HCT116 (cell line): Measurements from ENCODE around the gene PHYHIPL. TPM values are rescaled to one million over a fixed set of nuclear protein-coding genes. Genes with fewer than 3 reads are reported as not detected.

ENCODE experiments used
- ATAC-seq: fragments of 200-7000 bp; cut with Tn5 transposase; 2 replicates; pipeline ENCODE4 v1.9.1; 2020; ENCODE audit warnings: mild to moderate bottlenecking, moderate library complexity
- Bru-seq: library from RNA; stranded (reverse); fragments of 400-500 nt; gene quantifications from one replicate; lab custom pipeline; 2021; lab: Mats Ljungman, UMichigan
- BruChase-seq, 2 experiments: library from RNA; stranded (reverse); fragments of 400-500 nt; gene quantifications; one replicate each; lab custom pipeline; 2021; lab: Mats Ljungman, UMichigan
- BruUV-seq: library from RNA; stranded (reverse); fragments of 400-500 nt; replicated peaks from 2 replicates; lab custom pipeline; 2021; lab: Mats Ljungman, UMichigan
- CTCF ChIA-PET: fragments of 300-600 bp; sonication (Branson Sonifier 250); formaldehyde crosslinking; loops from one replicate; lab custom pipeline; 2021; ENCODE audit warnings: antibody characterized with exemption; lab: Charles Lee
- POLR2A ChIA-PET: fragments of 300-600, 350-600 bp; sonication (Branson Sonifier 250); formaldehyde crosslinking; loops from one replicate; lab custom pipeline; 2021; ENCODE audit warnings: antibody characterized with exemption; lab: Charles Lee
- RAD21 ChIA-PET, 2 experiments: fragments of 300-600 bp; sonication (Branson Sonifier 250); formaldehyde crosslinking; loops; one replicate each; lab custom pipeline; 2023; ENCODE audit warnings: low total read pairs in 2 of 2; ENCODE audit not compliant: uncharacterized antibody in 2 of 2, unreplicated experiment in 2 of 2, low non-redundant PET in 1 of 2; lab: Charles Lee
- DNase-seq: peaks from one replicate; pipeline ENCODE4 v3.0.0-alpha.2; 2010; ENCODE audit warnings: low read depth, low spot score
- H2AFZ ChIP-seq: fragments of 200-600 bp; shearing (Covaris generic), sonication (generic); 2 replicates; pipeline ENCODE4 v1.6.1; 2017; ENCODE audit warnings: low read depth, mixed run types, mixed read lengths, antibody characterized with exemption, low read length; ENCODE audit not compliant: poor library complexity, severe bottlenecking
- H3K27ac ChIP-seq: 2 replicates; pipeline ENCODE4 v1.5.1; 2012; ENCODE audit warnings: low read depth, low read length
- H3K27me3 ChIP-seq: fragments of 200-600 bp; sonication (generic); 2 replicates; pipeline ENCODE4 v1.6.1; 2016; ENCODE audit warnings: mixed run types, low read length, mixed read lengths; ENCODE audit not compliant: insufficient read depth
- H3K36me3 ChIP-seq, 2 experiments: fragments of 200-500 bp in 1 of 2; fragments of 200-600 bp in 1 of 2; sonication (Bioruptor generic) in 1 of 2; sonication (generic) in 1 of 2; 2 replicates each; pipeline versions ENCODE4 v1.5.1 to v1.6.1; 2014 to 2016; ENCODE audit warnings: low read length in 2 of 2, inconsistent platforms in 1 of 2, mixed read lengths in 1 of 2, mixed run types in 1 of 2; ENCODE audit not compliant: insufficient read depth in 2 of 2, control insufficient read depth in 1 of 2
- H3K4me1 ChIP-seq, 2 experiments: fragments of 200-600 bp in 1 of 2; sonication (generic) in 1 of 2; 2 replicates each; pipeline versions ENCODE4 v1.5.1 to v1.6.1; 2012 to 2017; ENCODE audit warnings: low read length in 2 of 2, inconsistent platforms in 1 of 2, mild to moderate bottlenecking in 1 of 2, mixed read lengths in 1 of 2, mixed run types in 1 of 2, moderate library complexity in 1 of 2; ENCODE audit not compliant: insufficient read depth in 2 of 2, control insufficient read depth in 1 of 2
- H3K4me2 ChIP-seq: fragments of 200-600 bp; sonication (generic); 2 replicates; pipeline ENCODE4 v1.6.1; 2017; ENCODE audit warnings: mixed run types, low read length, mixed read lengths
- H3K4me3 ChIP-seq, 2 experiments: fragments of 200-600 bp in 1 of 2; sonication (generic) in 1 of 2; replicated peaks in 1 of 2; 2 replicates each; pipeline ENCODE4 v1.5.1; 2011 to 2016; ENCODE audit warnings: low read length in 2 of 2, control low read depth in 1 of 2, low read depth in 1 of 2, mild to moderate bottlenecking in 1 of 2, mixed read lengths in 1 of 2, mixed run types in 1 of 2
- H3K79me2 ChIP-seq: fragments of 200-600 bp; sonication (generic); 2 replicates; pipeline ENCODE4 v1.6.1; 2017; ENCODE audit warnings: mild to moderate bottlenecking, mixed run types, low read length, moderate library complexity, mixed read lengths; ENCODE audit not compliant: insufficient read depth
- H3K9ac ChIP-seq: fragments of 200-600 bp; sonication (generic); 2 replicates; pipeline ENCODE4 v1.6.1; 2016; ENCODE audit warnings: low read length, mixed read lengths
- H3K9me2 ChIP-seq: fragments of 200-600 bp; sonication (generic), shearing (Covaris generic); 2 replicates; pipeline ENCODE4 v1.6.1; 2017; ENCODE audit warnings: mixed run types, mild to moderate bottlenecking, moderate library complexity; ENCODE audit not compliant: insufficient read depth
- H3K9me3 ChIP-seq, 2 experiments: fragments of 200-500 bp in 1 of 2; fragments of 200-600 bp in 1 of 2; sonication (Bioruptor generic) in 1 of 2; sonication (generic) in 1 of 2; 2 replicates each; pipeline ENCODE4 v1.6.1; 2014 to 2017; ENCODE audit warnings: low read length in 2 of 2, mixed read lengths in 2 of 2, inconsistent platforms in 1 of 2, low read depth in 1 of 2, mild to moderate bottlenecking in 1 of 2, mixed run types in 1 of 2, moderate library complexity in 1 of 2; ENCODE audit not compliant: control insufficient read depth in 1 of 2, insufficient read depth in 1 of 2
- H4K20me1 ChIP-seq: fragments of 200-600 bp; sonication (generic), shearing (Covaris generic); 2 replicates; pipeline ENCODE4 v1.6.1; 2017; ENCODE audit warnings: mixed run types, mild to moderate bottlenecking, moderate library complexity; ENCODE audit not compliant: insufficient read depth
- CBX3 ChIP-seq: IDR thresholded peaks from 2 replicates; pipeline ENCODE4 v1.6.1; 2012; ENCODE audit warnings: low read depth
- CEBPB ChIP-seq: IDR thresholded peaks from 2 replicates; pipeline ENCODE4 v1.6.1; 2012; ENCODE audit warnings: low read depth
- EGR1 ChIP-seq: IDR thresholded peaks from 2 replicates; pipeline ENCODE4 v1.6.1; 2012; ENCODE audit warnings: low read depth
- EZH2 ChIP-seq: fragments of 200-600 bp; sonication (generic); IDR thresholded peaks from 2 replicates; pipeline ENCODE4 v1.6.1; 2017; ENCODE audit warnings: antibody characterized with exemption, mixed run types
- EZH2phosphoT487 ChIP-seq: fragments of 200-600 bp; IDR thresholded peaks from 2 replicates; pipeline ENCODE4 v1.6.1; 2018; ENCODE audit warnings: antibody characterized with exemption, borderline replicate concordance
- FOSL1 ChIP-seq: IDR thresholded peaks from 2 replicates; pipeline ENCODE4 v1.6.1; 2012; ENCODE audit warnings: low read depth
- MAX ChIP-seq: IDR thresholded peaks from 2 replicates; pipeline ENCODE4 v1.6.1; 2012
- POLR2AphosphoS5 ChIP-seq: IDR thresholded peaks from 2 replicates; pipeline ENCODE4 v1.6.1; 2011; ENCODE audit warnings: mild to moderate bottlenecking, low read depth, low read length, moderate library complexity
- RAD21 ChIP-seq: IDR thresholded peaks from 2 replicates; pipeline ENCODE4 v1.6.1; 2012; ENCODE audit warnings: low read depth, mild to moderate bottlenecking
- SIN3A ChIP-seq: IDR thresholded peaks from 2 replicates; pipeline ENCODE4 v1.6.1; 2012; ENCODE audit warnings: low read depth
- SP1 ChIP-seq: IDR thresholded peaks from 2 replicates; pipeline ENCODE4 v1.6.1; 2012; ENCODE audit warnings: low read depth
- SRF ChIP-seq: IDR thresholded peaks from 2 replicates; pipeline ENCODE4 v1.6.1; 2012; ENCODE audit warnings: low read depth
- TCF7L2 ChIP-seq: IDR thresholded peaks from 2 replicates; pipeline ENCODE4 v1.7.0; 2011; ENCODE audit warnings: borderline replicate concordance, inconsistent platforms; ENCODE audit not compliant: insufficient read depth, insufficient read length; ENCODE audit errors: extremely low read depth
- YY1 ChIP-seq: IDR thresholded peaks from 2 replicates; pipeline ENCODE4 v1.6.1; 2011; ENCODE audit warnings: low read length, low read depth, moderate library complexity, mild to moderate bottlenecking; ENCODE audit not compliant: insufficient replicate concordance; ENCODE audit errors: extremely low read depth
- ZBTB33 ChIP-seq: IDR thresholded peaks from 2 replicates; pipeline ENCODE4 v1.6.1; 2011; ENCODE audit warnings: mild to moderate bottlenecking, low read length, moderate library complexity; ENCODE audit not compliant: insufficient replicate concordance; ENCODE audit errors: extremely low read depth
- ZFX ChIP-seq: fragments of 450-650 bp; IDR thresholded peaks from 2 replicates; pipeline ENCODE4 v1.6.1; 2017
- ZNF274 ChIP-seq: fragments of 200-500 bp; sonication (Bioruptor generic); IDR thresholded peaks from 2 replicates; pipeline ENCODE4 v1.6.1; 2014; ENCODE audit warnings: mild to moderate bottlenecking, low read depth, low read length, inconsistent platforms
- intact Hi-C: fragments of 100-400 bp; cut with micrococcal nuclease; formaldehyde crosslinking; loops from 2 replicates; pipeline ENCODE4 v1.10.0; 2022
- long read RNA-seq: library from polyadenylated mRNA; unstranded; transcript quantifications from one replicate; pipeline ENCODE4 v2.0.0, GENCODE V29; 2021; ENCODE audit not compliant: unreplicated experiment
- polyA plus RNA-seq: library from polyadenylated mRNA; unstranded; fragments of >200 nt; gene quantifications from 2 replicates; pipeline ENCODE4 v1.2.1, GENCODE V29; 2012; ENCODE audit warnings: missing spikeins
- total RNA-seq: library from RNA; stranded (reverse); gene quantifications from one replicate; pipeline ENCODE4 v1.2.1, GENCODE V29; 2021; ENCODE audit not compliant: unreplicated experiment
- TF ChIP-seq, protein P1 (sequence below): IDR thresholded peaks from 2 replicates; pipeline ENCODE4 v1.6.1; 2012
- TF ChIP-seq, protein P2 (sequence below), 3 experiments: fragments of 200-600 bp in 1 of 3; sonication (generic) in 1 of 3; IDR thresholded peaks in 2 of 3; conservative IDR thresholded peaks in 1 of 3; 2 replicates each; pipeline ENCODE4 v1.5.1; 2012 to 2017; ENCODE audit warnings: low read depth in 2 of 3, low read length in 2 of 3, antibody characterized with exemption in 1 of 3, borderline replicate concordance in 1 of 3, control low read depth in 1 of 3, mild to moderate bottlenecking in 1 of 3, mixed read lengths in 1 of 3, mixed run types in 1 of 3, moderate library complexity in 1 of 3; ENCODE audit not compliant: insufficient read depth in 1 of 3

PHYHIPL gene
- total RNA-seq (not detected), Bru-seq, nascent RNA (percentile 3 among the genes with signal in this experiment), BruChase-seq, experiment 1, labeled RNA remaining after a 6-hour chase (percentile 1 among the genes with signal in this experiment), BruChase-seq, experiment 2, labeled RNA remaining after a 2-hour chase (percentile 1 among the genes with signal in this experiment)
- not detected in 2 replicates for polyA plus RNA-seq
- long read RNA-seq: 0 reads

- no peak for ATAC-seq
- no peak within 1 kb of the TSS for H3K4me3 ChIP-seq
- no peaks in the 10 kb centered on the region for H3K9me3 ChIP-seq
- no peak within 1 kb of the TSS for H3K4me2 ChIP-seq
- no peaks in the 10 kb centered on the region for H4K20me1 ChIP-seq
- POLR2A ChIA-PET: no interaction called here
- intact Hi-C loops: no loop called here
- DNase-seq: no peak
- RAD21 ChIA-PET: no interaction called here
- CTCF ChIA-PET: no interaction called here
- TF ChIP-seq ZFX (no peak), ZNF274 (no peak), YY1 (no peak), CEBPB (no peak), SIN3A (no peak), ZBTB33 (no peak), FOSL1 (no peak), CBX3 (no peak), RAD21 (no peak), SRF (no peak), EZH2 (no peak), SP1 (no peak), MAX (no peak), EGR1 (no peak), POLR2AphosphoS5 (no peak), EZH2phosphoT487 (no peak), TCF7L2 (no peak)
- TF ChIP-seq, protein P1, sequence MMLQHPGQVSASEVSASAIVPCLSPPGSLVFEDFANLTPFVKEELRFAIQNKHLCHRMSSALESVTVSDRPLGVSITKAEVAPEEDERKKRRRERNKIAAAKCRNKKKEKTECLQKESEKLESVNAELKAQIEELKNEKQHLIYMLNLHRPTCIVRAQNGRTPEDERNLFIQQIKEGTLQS: no peak
- TF ChIP-seq, protein P2, sequence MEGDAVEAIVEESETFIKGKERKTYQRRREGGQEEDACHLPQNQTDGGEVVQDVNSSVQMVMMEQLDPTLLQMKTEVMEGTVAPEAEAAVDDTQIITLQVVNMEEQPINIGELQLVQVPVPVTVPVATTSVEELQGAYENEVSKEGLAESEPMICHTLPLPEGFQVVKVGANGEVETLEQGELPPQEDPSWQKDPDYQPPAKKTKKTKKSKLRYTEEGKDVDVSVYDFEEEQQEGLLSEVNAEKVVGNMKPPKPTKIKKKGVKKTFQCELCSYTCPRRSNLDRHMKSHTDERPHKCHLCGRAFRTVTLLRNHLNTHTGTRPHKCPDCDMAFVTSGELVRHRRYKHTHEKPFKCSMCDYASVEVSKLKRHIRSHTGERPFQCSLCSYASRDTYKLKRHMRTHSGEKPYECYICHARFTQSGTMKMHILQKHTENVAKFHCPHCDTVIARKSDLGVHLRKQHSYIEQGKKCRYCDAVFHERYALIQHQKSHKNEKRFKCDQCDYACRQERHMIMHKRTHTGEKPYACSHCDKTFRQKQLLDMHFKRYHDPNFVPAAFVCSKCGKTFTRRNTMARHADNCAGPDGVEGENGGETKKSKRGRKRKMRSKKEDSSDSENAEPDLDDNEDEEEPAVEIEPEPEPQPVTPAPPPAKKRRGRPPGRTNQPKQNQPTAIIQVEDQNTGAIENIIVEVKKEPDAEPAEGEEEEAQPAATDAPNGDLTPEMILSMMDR (IDR thresholded peaks at IDR 0.05 in 2 of 3, conservative IDR thresholded peaks at IDR 0.05 in 1 of 3; ENCODE audit: borderline replicate concordance in 1 of 3, insufficient read depth in 1 of 3, low read depth in 2 of 3, low read length in 2 of 3): no peak
- TF ChIP-seq, all 23 proteins: peak for 0
- H3K36me3 ChIP-seq: no peaks in the 10 kb centered on the region
- no peak within 1 kb of the TSS for H3K27ac ChIP-seq
- no peaks in the 10 kb centered on the region for H3K79me2 ChIP-seq
- BruUV-seq: no TSS peak
- no peak within 1 kb of the TSS for H2AFZ ChIP-seq
- H3K4me1 ChIP-seq: no peaks in the 10 kb centered on the region
- H3K9ac ChIP-seq: no peak within 1 kb of the TSS
- H3K27me3 ChIP-seq: no peaks in the 10 kb centered on the region
- H3K9me2 ChIP-seq: no peaks in the 10 kb centered on the region
Measured at GRCh38 chr10:59176241-59177030, at the start of gene PHYHIPL. Gene PHYHIPL (plus strand): TSS chr10:59176643. CDS start chr10:59176854, 211 bp downstream.
